HCT116 (cell line): Measurements from ENCODE around the gene NBAS. TPM values are rescaled to one million over a fixed set of nuclear protein-coding genes. Genes with fewer than 3 reads are reported as not detected.

Experiments used
- ATAC-seq: fragments of 200-7000 bp; cut with Tn5 transposase; 2 replicates; pipeline ENCODE4 v1.9.1; 2020; ENCODE audit warnings: mild to moderate bottlenecking, moderate library complexity
- BruUV-seq: library from RNA; stranded (reverse); fragments of 400-500 nt; replicated peaks from 2 replicates; lab custom pipeline; 2021; lab: Mats Ljungman, UMichigan
- CTCF ChIA-PET: fragments of 300-600 bp; sonication (Branson Sonifier 250); formaldehyde crosslinking; loops from one replicate; lab custom pipeline; 2021; ENCODE audit warnings: antibody characterized with exemption; lab: Charles Lee
- POLR2A ChIA-PET: fragments of 300-600, 350-600 bp; sonication (Branson Sonifier 250); formaldehyde crosslinking; loops from one replicate; lab custom pipeline; 2021; ENCODE audit warnings: antibody characterized with exemption; lab: Charles Lee
- RAD21 ChIA-PET, 2 experiments: fragments of 300-600 bp; sonication (Branson Sonifier 250); formaldehyde crosslinking; loops; one replicate each; lab custom pipeline; 2023; ENCODE audit warnings: low total read pairs in 2 of 2; ENCODE audit not compliant: uncharacterized antibody in 2 of 2, unreplicated experiment in 2 of 2, low non-redundant PET in 1 of 2; lab: Charles Lee
- DNase-seq: peaks from one replicate; pipeline ENCODE4 v3.0.0-alpha.2; 2010; ENCODE audit warnings: low read depth, low spot score
- H2AFZ ChIP-seq: fragments of 200-600 bp; shearing (Covaris generic), sonication (generic); 2 replicates; pipeline ENCODE4 v1.6.1; 2017; ENCODE audit warnings: low read depth, mixed run types, mixed read lengths, antibody characterized with exemption, low read length; ENCODE audit not compliant: poor library complexity, severe bottlenecking
- H3K27ac ChIP-seq: 2 replicates; pipeline ENCODE4 v1.5.1; 2012; ENCODE audit warnings: low read depth, low read length
- H3K27me3 ChIP-seq: fragments of 200-600 bp; sonication (generic); 2 replicates; pipeline ENCODE4 v1.6.1; 2016; ENCODE audit warnings: mixed run types, low read length, mixed read lengths; ENCODE audit not compliant: insufficient read depth
- H3K36me3 ChIP-seq, 2 experiments: fragments of 200-500 bp in 1 of 2; fragments of 200-600 bp in 1 of 2; sonication (Bioruptor generic) in 1 of 2; sonication (generic) in 1 of 2; 2 replicates each; pipeline versions ENCODE4 v1.5.1 to v1.6.1; 2014 to 2016; ENCODE audit warnings: low read length in 2 of 2, inconsistent platforms in 1 of 2, mixed read lengths in 1 of 2, mixed run types in 1 of 2; ENCODE audit not compliant: insufficient read depth in 2 of 2, control insufficient read depth in 1 of 2
- H3K4me1 ChIP-seq, 2 experiments: fragments of 200-600 bp in 1 of 2; sonication (generic) in 1 of 2; 2 replicates each; pipeline versions ENCODE4 v1.5.1 to v1.6.1; 2012 to 2017; ENCODE audit warnings: low read length in 2 of 2, inconsistent platforms in 1 of 2, mild to moderate bottlenecking in 1 of 2, mixed read lengths in 1 of 2, mixed run types in 1 of 2, moderate library complexity in 1 of 2; ENCODE audit not compliant: insufficient read depth in 2 of 2, control insufficient read depth in 1 of 2
- H3K4me2 ChIP-seq: fragments of 200-600 bp; sonication (generic); 2 replicates; pipeline ENCODE4 v1.6.1; 2017; ENCODE audit warnings: mixed run types, low read length, mixed read lengths
- H3K4me3 ChIP-seq, 2 experiments: fragments of 200-600 bp in 1 of 2; sonication (generic) in 1 of 2; replicated peaks in 1 of 2; 2 replicates each; pipeline ENCODE4 v1.5.1; 2011 to 2016; ENCODE audit warnings: low read length in 2 of 2, control low read depth in 1 of 2, low read depth in 1 of 2, mild to moderate bottlenecking in 1 of 2, mixed read lengths in 1 of 2, mixed run types in 1 of 2
- H3K79me2 ChIP-seq: fragments of 200-600 bp; sonication (generic); 2 replicates; pipeline ENCODE4 v1.6.1; 2017; ENCODE audit warnings: mild to moderate bottlenecking, mixed run types, low read length, moderate library complexity, mixed read lengths; ENCODE audit not compliant: insufficient read depth
- H3K9ac ChIP-seq: fragments of 200-600 bp; sonication (generic); 2 replicates; pipeline ENCODE4 v1.6.1; 2016; ENCODE audit warnings: low read length, mixed read lengths
- H3K9me2 ChIP-seq: fragments of 200-600 bp; sonication (generic), shearing (Covaris generic); 2 replicates; pipeline ENCODE4 v1.6.1; 2017; ENCODE audit warnings: mixed run types, mild to moderate bottlenecking, moderate library complexity; ENCODE audit not compliant: insufficient read depth
- H3K9me3 ChIP-seq, 2 experiments: fragments of 200-500 bp in 1 of 2; fragments of 200-600 bp in 1 of 2; sonication (Bioruptor generic) in 1 of 2; sonication (generic) in 1 of 2; 2 replicates each; pipeline ENCODE4 v1.6.1; 2014 to 2017; ENCODE audit warnings: low read length in 2 of 2, mixed read lengths in 2 of 2, inconsistent platforms in 1 of 2, low read depth in 1 of 2, mild to moderate bottlenecking in 1 of 2, mixed run types in 1 of 2, moderate library complexity in 1 of 2; ENCODE audit not compliant: control insufficient read depth in 1 of 2, insufficient read depth in 1 of 2
- H4K20me1 ChIP-seq: fragments of 200-600 bp; sonication (generic), shearing (Covaris generic); 2 replicates; pipeline ENCODE4 v1.6.1; 2017; ENCODE audit warnings: mixed run types, mild to moderate bottlenecking, moderate library complexity; ENCODE audit not compliant: insufficient read depth
- CBX3 ChIP-seq: IDR thresholded peaks from 2 replicates; pipeline ENCODE4 v1.6.1; 2012; ENCODE audit warnings: low read depth
- CEBPB ChIP-seq: IDR thresholded peaks from 2 replicates; pipeline ENCODE4 v1.6.1; 2012; ENCODE audit warnings: low read depth
- EGR1 ChIP-seq: IDR thresholded peaks from 2 replicates; pipeline ENCODE4 v1.6.1; 2012; ENCODE audit warnings: low read depth
- ELF1 ChIP-seq: IDR thresholded peaks from 2 replicates; pipeline ENCODE4 v1.6.1; 2012; ENCODE audit warnings: low read depth, borderline replicate concordance
- EZH2 ChIP-seq: fragments of 200-600 bp; sonication (generic); IDR thresholded peaks from 2 replicates; pipeline ENCODE4 v1.6.1; 2017; ENCODE audit warnings: antibody characterized with exemption, mixed run types
- EZH2phosphoT487 ChIP-seq: fragments of 200-600 bp; IDR thresholded peaks from 2 replicates; pipeline ENCODE4 v1.6.1; 2018; ENCODE audit warnings: antibody characterized with exemption, borderline replicate concordance
- FOSL1 ChIP-seq: IDR thresholded peaks from 2 replicates; pipeline ENCODE4 v1.6.1; 2012; ENCODE audit warnings: low read depth
- JUND ChIP-seq: IDR thresholded peaks from 2 replicates; pipeline ENCODE4 v1.6.1; 2012
- MAX ChIP-seq: IDR thresholded peaks from 2 replicates; pipeline ENCODE4 v1.6.1; 2012
- POLR2AphosphoS5 ChIP-seq: IDR thresholded peaks from 2 replicates; pipeline ENCODE4 v1.6.1; 2011; ENCODE audit warnings: mild to moderate bottlenecking, low read depth, low read length, moderate library complexity
- RAD21 ChIP-seq: IDR thresholded peaks from 2 replicates; pipeline ENCODE4 v1.6.1; 2012; ENCODE audit warnings: low read depth, mild to moderate bottlenecking
- REST ChIP-seq: IDR thresholded peaks from 2 replicates; pipeline ENCODE4 v1.6.1; 2012; ENCODE audit warnings: low read depth
- SIN3A ChIP-seq: IDR thresholded peaks from 2 replicates; pipeline ENCODE4 v1.6.1; 2012; ENCODE audit warnings: low read depth
- SP1 ChIP-seq: IDR thresholded peaks from 2 replicates; pipeline ENCODE4 v1.6.1; 2012; ENCODE audit warnings: low read depth
- SRF ChIP-seq: IDR thresholded peaks from 2 replicates; pipeline ENCODE4 v1.6.1; 2012; ENCODE audit warnings: low read depth
- TCF7L2 ChIP-seq: IDR thresholded peaks from 2 replicates; pipeline ENCODE4 v1.7.0; 2011; ENCODE audit warnings: borderline replicate concordance, inconsistent platforms; ENCODE audit not compliant: insufficient read depth, insufficient read length; ENCODE audit errors: extremely low read depth
- YY1 ChIP-seq: IDR thresholded peaks from 2 replicates; pipeline ENCODE4 v1.6.1; 2011; ENCODE audit warnings: low read length, low read depth, moderate library complexity, mild to moderate bottlenecking; ENCODE audit not compliant: insufficient replicate concordance; ENCODE audit errors: extremely low read depth
- ZNF274 ChIP-seq: fragments of 200-500 bp; sonication (Bioruptor generic); IDR thresholded peaks from 2 replicates; pipeline ENCODE4 v1.6.1; 2014; ENCODE audit warnings: mild to moderate bottlenecking, low read depth, low read length, inconsistent platforms
- intact Hi-C: fragments of 100-400 bp; cut with micrococcal nuclease; formaldehyde crosslinking; loops from 2 replicates; pipeline ENCODE4 v1.10.0; 2022
- total RNA-seq: library from RNA; stranded (reverse); gene quantifications from one replicate; pipeline ENCODE4 v1.2.1, GENCODE V29; 2021; ENCODE audit not compliant: unreplicated experiment
- TF ChIP-seq, protein P1 (sequence below): IDR thresholded peaks from 2 replicates; pipeline ENCODE4 v1.6.1; 2011; ENCODE audit warnings: mild to moderate bottlenecking, low read length, moderate library complexity; ENCODE audit not compliant: insufficient replicate concordance; ENCODE audit errors: extremely low read depth
- TF ChIP-seq, protein P2 (sequence below), 3 experiments: fragments of 200-600 bp in 1 of 3; sonication (generic) in 1 of 3; IDR thresholded peaks in 2 of 3; conservative IDR thresholded peaks in 1 of 3; 2 replicates each; pipeline ENCODE4 v1.5.1; 2012 to 2017; ENCODE audit warnings: low read depth in 2 of 3, low read length in 2 of 3, antibody characterized with exemption in 1 of 3, borderline replicate concordance in 1 of 3, control low read depth in 1 of 3, mild to moderate bottlenecking in 1 of 3, mixed read lengths in 1 of 3, mixed run types in 1 of 3, moderate library complexity in 1 of 3; ENCODE audit not compliant: insufficient read depth in 1 of 3

The NBAS gene
- total RNA-seq, 1 experiment from 2014 or later = 32.8 TPM

DNA sequence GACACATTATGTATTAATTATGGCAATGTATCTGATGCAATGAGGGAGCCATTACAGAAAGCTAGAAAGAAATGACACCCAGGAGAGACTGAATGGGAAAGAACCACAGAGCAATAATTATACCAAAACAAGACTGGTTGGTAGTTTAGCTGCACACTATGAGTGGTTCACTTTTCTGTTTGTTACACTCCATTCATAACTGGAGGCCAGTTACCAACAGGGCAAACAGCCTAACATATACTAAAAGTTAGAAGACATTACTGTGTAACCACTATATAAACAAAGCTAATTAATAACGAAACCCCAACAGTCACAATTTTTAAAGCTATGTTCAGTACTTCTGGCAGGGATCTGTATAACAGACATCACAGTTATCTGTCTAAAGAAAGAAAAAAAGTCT, 49.4 kb downstream of the NBAS start:
- DNase-seq (no peak), ATAC-seq (no peak)
- Histone ChIP-seq H3K9me2 (no peaks in the 10 kb centered on the region), H3K9me3 (no peaks in the 10 kb centered on the region), H3K9ac (no peak overlapping the region), H3K36me3 (no peaks in the 10 kb centered on the region), H3K27me3 (no peaks in the 10 kb centered on the region), H3K4me1 (no peaks in the 10 kb centered on the region), H3K79me2 (no peaks in the 10 kb centered on the region), H3K27ac (no peak overlapping the region)
- RAD21 ChIA-PET = no interaction called here
- intact Hi-C loops = no loop called here
- no peak for TF ChIP-seq FOSL1
- TF ChIP-seq, protein P1, sequence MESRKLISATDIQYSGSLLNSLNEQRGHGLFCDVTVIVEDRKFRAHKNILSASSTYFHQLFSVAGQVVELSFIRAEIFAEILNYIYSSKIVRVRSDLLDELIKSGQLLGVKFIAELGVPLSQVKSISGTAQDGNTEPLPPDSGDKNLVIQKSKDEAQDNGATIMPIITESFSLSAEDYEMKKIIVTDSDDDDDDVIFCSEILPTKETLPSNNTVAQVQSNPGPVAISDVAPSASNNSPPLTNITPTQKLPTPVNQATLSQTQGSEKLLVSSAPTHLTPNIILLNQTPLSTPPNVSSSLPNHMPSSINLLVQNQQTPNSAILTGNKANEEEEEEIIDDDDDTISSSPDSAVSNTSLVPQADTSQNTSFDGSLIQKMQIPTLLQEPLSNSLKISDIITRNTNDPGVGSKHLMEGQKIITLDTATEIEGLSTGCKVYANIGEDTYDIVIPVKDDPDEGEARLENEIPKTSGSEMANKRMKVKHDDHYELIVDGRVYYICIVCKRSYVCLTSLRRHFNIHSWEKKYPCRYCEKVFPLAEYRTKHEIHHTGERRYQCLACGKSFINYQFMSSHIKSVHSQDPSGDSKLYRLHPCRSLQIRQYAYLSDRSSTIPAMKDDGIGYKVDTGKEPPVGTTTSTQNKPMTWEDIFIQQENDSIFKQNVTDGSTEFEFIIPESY = no peak
- TF ChIP-seq, protein P2, sequence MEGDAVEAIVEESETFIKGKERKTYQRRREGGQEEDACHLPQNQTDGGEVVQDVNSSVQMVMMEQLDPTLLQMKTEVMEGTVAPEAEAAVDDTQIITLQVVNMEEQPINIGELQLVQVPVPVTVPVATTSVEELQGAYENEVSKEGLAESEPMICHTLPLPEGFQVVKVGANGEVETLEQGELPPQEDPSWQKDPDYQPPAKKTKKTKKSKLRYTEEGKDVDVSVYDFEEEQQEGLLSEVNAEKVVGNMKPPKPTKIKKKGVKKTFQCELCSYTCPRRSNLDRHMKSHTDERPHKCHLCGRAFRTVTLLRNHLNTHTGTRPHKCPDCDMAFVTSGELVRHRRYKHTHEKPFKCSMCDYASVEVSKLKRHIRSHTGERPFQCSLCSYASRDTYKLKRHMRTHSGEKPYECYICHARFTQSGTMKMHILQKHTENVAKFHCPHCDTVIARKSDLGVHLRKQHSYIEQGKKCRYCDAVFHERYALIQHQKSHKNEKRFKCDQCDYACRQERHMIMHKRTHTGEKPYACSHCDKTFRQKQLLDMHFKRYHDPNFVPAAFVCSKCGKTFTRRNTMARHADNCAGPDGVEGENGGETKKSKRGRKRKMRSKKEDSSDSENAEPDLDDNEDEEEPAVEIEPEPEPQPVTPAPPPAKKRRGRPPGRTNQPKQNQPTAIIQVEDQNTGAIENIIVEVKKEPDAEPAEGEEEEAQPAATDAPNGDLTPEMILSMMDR (IDR thresholded peaks at IDR 0.05 in 2 of 3, conservative IDR thresholded peaks at IDR 0.05 in 1 of 3; ENCODE audit: borderline replicate concordance in 1 of 3, insufficient read depth in 1 of 3, low read depth in 2 of 3, low read length in 2 of 3) = no peak
- TF ChIP-seq SIN3A = no peak
- no peak for TF ChIP-seq SRF
- no peak for TF ChIP-seq SP1
- no peak for TF ChIP-seq JUND
- TF ChIP-seq EZH2phosphoT487 = no peak
- TF ChIP-seq RAD21 = no peak
- TF ChIP-seq ELF1 = no peak
- TF ChIP-seq CEBPB = no peak
- no peak for TF ChIP-seq EZH2
- TF ChIP-seq MAX = no peak
- TF ChIP-seq POLR2AphosphoS5 = no peak
- TF ChIP-seq ZNF274 = no peak
- no peak for TF ChIP-seq CBX3
- no peak for TF ChIP-seq YY1
- TF ChIP-seq TCF7L2 = no peak
- no peak for TF ChIP-seq REST
- TF ChIP-seq EGR1 = no peak
- TF ChIP-seq, all 23 proteins: peak for 0
- Histone ChIP-seq H3K4me2 (no peak overlapping the region), H2AFZ (no peak overlapping the region), H4K20me1 (no peaks in the 10 kb centered on the region), H3K4me3 (no peak overlapping the region)
- no TSS peak for BruUV-seq
- POLR2A ChIA-PET = no interaction called here
- CTCF ChIA-PET = no interaction called here
